Measurements from ENCODE around the gene ITPK1. TPM values are rescaled to one million over a fixed set of nuclear protein-coding genes. Genes with fewer than 3 reads are reported as not detected.

The ITPK1 gene
- total and polyA plus RNA-seq, 8 donors: 17.8 to 46.3 (median 28.9) TPM

- Histone ChIP-seq H3K4me3 (no peak overlapping the region), H3K36me3 (peaks cover 0 to 4% (median 0%) of the 10 kb centered on the region in 4 donors), H3K27me3 (no peaks in the 10 kb centered on the region), H3K27ac (peak overlapping the region in 3 of 5 donors; percentile 16 to 38 (median 19)), H3K4me1 (peaks cover 7 to 66% (median 35%) of the 10 kb centered on the region in 4 donors), H3K9me3 (no peaks in the 10 kb centered on the region)
- TF ChIP-seq POLR2AphosphoS5 (IDR thresholded peaks at IDR 0.05) (no peak), CTCF (IDR thresholded peaks at IDR 0.05) (no peak), POLR2A (IDR thresholded peaks at IDR 0.05) (no peak), EP300 (IDR thresholded peaks at IDR 0.05) (no peak)
- intact Hi-C loops (cut with DNase I; ENCODE audit: low total_unique reads): no loop called here
- WGBS, 5 donors: 71 to 83% (median 79%) methylated on average over 6 of the region's 6 CpGs
- no peak for DNase-seq
These were observed 10.8 kb downstream of the ITPK1 start for GRCh38 chr14:93104961-93105360.

GRCh38 chr14:93103392-93104080 is 12.2 kb downstream of the ITPK1 start:
- TF ChIP-seq POLR2A (IDR thresholded peaks at IDR 0.05) (no peak), POLR2AphosphoS5 (IDR thresholded peaks at IDR 0.05) (no peak), EP300 (IDR thresholded peaks at IDR 0.05) (no peak), CTCF (IDR thresholded peaks at IDR 0.05) (no peak)
- peaks cover 12 to 72% (median 40%) of the 10 kb centered on the region in 4 donors for H3K4me1 ChIP-seq
- peak; percentile 74 to 78 for DNase-seq
- peak overlapping the region in 2 of 4 donors; percentile 18 to 22 for H3K4me3 ChIP-seq
- WGBS, 5 donors: 67 to 75% (median 72%) methylated on average over 8 to 9 of the region's 9 CpGs
- intact Hi-C loops (cut with DNase I; ENCODE audit: low total_unique reads): no loop called here
- no peaks in the 10 kb centered on the region for H3K9me3 ChIP-seq
- H3K36me3 ChIP-seq: no peaks in the 10 kb centered on the region
- no peaks in the 10 kb centered on the region for H3K27me3 ChIP-seq
- H3K27ac ChIP-seq: peak overlapping the region; percentile 20 to 69 (median 57)

- peaks cover 12 to 62% (median 35%) of the 10 kb centered on the region in 4 donors for H3K4me1 ChIP-seq
- H3K9me3 ChIP-seq: no peaks in the 10 kb centered on the region
- no peaks in the 10 kb centered on the region for H3K27me3 ChIP-seq
- no peak for TF ChIP-seq POLR2A (IDR thresholded peaks at IDR 0.05)
- no peak for TF ChIP-seq EP300 (IDR thresholded peaks at IDR 0.05)
- TF ChIP-seq CTCF (IDR thresholded peaks at IDR 0.05): no peak
- no peak for TF ChIP-seq POLR2AphosphoS5 (IDR thresholded peaks at IDR 0.05)
- intact Hi-C loops (cut with DNase I; ENCODE audit: low total_unique reads): no loop called here
- WGBS, 5 donors: 73 to 92% (median 86%) methylated on average over 10 of the region's 10 CpGs
- H3K36me3 ChIP-seq: no peaks in the 10 kb centered on the region
- H3K27ac ChIP-seq: no peak overlapping the region
- DNase-seq: no peak
- no peak overlapping the region for H3K4me3 ChIP-seq
These were observed 13.6 kb downstream of the ITPK1 start for GRCh38 chr14:93102141-93102540.

GRCh38 chr14:93101181-93101580 is 14.5 kb downstream of the ITPK1 start:
- TF ChIP-seq POLR2AphosphoS5 (IDR thresholded peaks at IDR 0.05): no peak
- no peak overlapping the region for H3K4me3 ChIP-seq
- H3K36me3 ChIP-seq: no peaks in the 10 kb centered on the region
- H3K9me3 ChIP-seq: no peaks in the 10 kb centered on the region
- no peak overlapping the region for H3K27ac ChIP-seq
- no peak for DNase-seq
- WGBS, 5 donors: 81 to 90% (median 85%) methylated on average over 6 of the region's 6 CpGs
- H3K4me1 ChIP-seq: peaks cover 12 to 55% (median 37%) of the 10 kb centered on the region in 4 donors
- intact Hi-C loops (cut with DNase I; ENCODE audit: low total_unique reads): no loop called here
- no peaks in the 10 kb centered on the region for H3K27me3 ChIP-seq

- 83 to 93% (median 89%) methylated on average over 7 of the region's 7 CpGs for WGBS, 5 donors
- H3K27me3 ChIP-seq: no peaks in the 10 kb centered on the region
- no peak overlapping the region for H3K4me3 ChIP-seq
- intact Hi-C loops (cut with DNase I; ENCODE audit: low total_unique reads): no loop called here
- peak in 1 of 2 donors; percentile 41 for DNase-seq
- H3K36me3 ChIP-seq: no peaks in the 10 kb centered on the region
- no peaks in the 10 kb centered on the region for H3K9me3 ChIP-seq
- peaks cover 12 to 49% (median 34%) of the 10 kb centered on the region in 4 donors for H3K4me1 ChIP-seq
- TF ChIP-seq POLR2A (IDR thresholded peaks at IDR 0.05) (no peak), EP300 (IDR thresholded peaks at IDR 0.05) (no peak), POLR2AphosphoS5 (IDR thresholded peaks at IDR 0.05) (no peak), CTCF (IDR thresholded peaks at IDR 0.05) (no peak)
- H3K27ac ChIP-seq: no peak overlapping the region
These were observed 15.2 kb downstream of the ITPK1 start for GRCh38 chr14:93100570-93100969.

All from stomach (tissue), 9 donors.